ENCODE measurements around the gene TOPORS. TPM values are rescaled to one million over a fixed set of nuclear protein-coding genes. Genes with fewer than 3 reads are reported as not detected.
A peak's percentile ranks its signal among the peaks of the same experiment; 100 is the strongest.

The TOPORS gene
- total and polyA plus RNA-seq, 2 experiments from 2014 or later, result 16.4 to 26.9 TPM

GRCh38 chr9:32578976-32579375 is 26.6 kb upstream of the TOPORS start:
- Histone ChIP-seq H3K4me2 (ENCODE audit: unreplicated experiment) (no peak overlapping the region), H2AFZ (peak overlapping the region; percentile 0; the same call in 1 of the 2 replicates)
- in situ Hi-C loops (cut with MboI), result no loop called here

GRCh38 chr9:32577316-32577715 is 24.9 kb upstream of the TOPORS start:
- 66 to 74% methylated on average over 3 of the region's 3 CpGs for WGBS, 2 experiments (ENCODE audit: low coverage in 1 of 2, low lambda C conversion rate in 2 of 2, missing lambda C conversion rate in 2 of 2)
- in situ Hi-C loops (cut with MboI), result no loop called here
- H4K20me1 ChIP-seq (ENCODE audit: insufficient read depth), result no peaks in the 10 kb centered on the region

More at GRCh38 chr9:32578976-32579375, 26.6 kb upstream of the TOPORS start:
- WGBS, 2 experiments (ENCODE audit: low coverage in 1 of 2, low lambda C conversion rate in 2 of 2, missing lambda C conversion rate in 2 of 2), result 74 to 75% methylated on average over 5 of the region's 5 CpGs
- DNase-seq, result no peak
- Histone ChIP-seq H4K20me1 (ENCODE audit: insufficient read depth) (no peaks in the 10 kb centered on the region), H3F3A (ENCODE audit: insufficient read depth) (no peaks in the 10 kb centered on the region), H3K4me3 (no peak overlapping the region), H3K27me3 (replicated peaks; ENCODE audit: insufficient read depth) (no peaks in the 10 kb centered on the region), H3K4me1 (ENCODE audit: insufficient read depth) (no peaks in the 10 kb centered on the region), H3K36me3 (ENCODE audit: low read depth) (no peaks in the 10 kb centered on the region), H3K9me3 (ENCODE audit: low read depth) (no peaks in the 10 kb centered on the region), H3K27ac (no peak overlapping the region), H3K79me2 (ENCODE audit: insufficient read depth) (no peaks in the 10 kb centered on the region), H3K9ac (no peak overlapping the region), H3K9me2 (ENCODE audit: insufficient read depth) (no peaks in the 10 kb centered on the region)
- TF ChIP-seq EZH2 (IDR thresholded peaks at IDR 0.05; ENCODE audit: insufficient read depth, poor library complexity, severe bottlenecking), result no peak
- no peak for TF ChIP-seq EZH2phosphoT487 (IDR thresholded peaks at IDR 0.05; ENCODE audit: insufficient read depth, low read depth)

GRCh38 chr9:32574858-32575257 is 22.5 kb upstream of the TOPORS start:
- Histone ChIP-seq H3K79me2 (ENCODE audit: insufficient read depth) (peaks cover 30% of the 10 kb centered on the region), H3K9me3 (ENCODE audit: low read depth) (no peaks in the 10 kb centered on the region), H3K4me1 (ENCODE audit: insufficient read depth) (peaks cover 16% of the 10 kb centered on the region), H3K9me2 (ENCODE audit: insufficient read depth) (no peaks in the 10 kb centered on the region), H3K27ac (no peak overlapping the region), H3K4me3 (no peak overlapping the region), H3K36me3 (ENCODE audit: low read depth) (no peaks in the 10 kb centered on the region), H3K27me3 (replicated peaks; ENCODE audit: insufficient read depth) (no peaks in the 10 kb centered on the region), H3K4me2 (ENCODE audit: unreplicated experiment) (no peak overlapping the region), H3K9ac (no peak overlapping the region), H2AFZ (no peak overlapping the region), H4K20me1 (ENCODE audit: insufficient read depth) (no peaks in the 10 kb centered on the region), H3F3A (ENCODE audit: insufficient read depth) (peaks cover 17% of the 10 kb centered on the region)
- 44 to 63% methylated on average over 1 of the region's 1 CpG for WGBS, 2 experiments (ENCODE audit: low coverage in 1 of 2, low lambda C conversion rate in 2 of 2, missing lambda C conversion rate in 2 of 2)
- in situ Hi-C loops (cut with MboI), result no loop called here
- no peak for DNase-seq
- no peak for TF ChIP-seq EZH2phosphoT487 (IDR thresholded peaks at IDR 0.05; ENCODE audit: insufficient read depth, low read depth)
- no peak for TF ChIP-seq EZH2 (IDR thresholded peaks at IDR 0.05; ENCODE audit: insufficient read depth, poor library complexity, severe bottlenecking)

More at GRCh38 chr9:32577316-32577715, 24.9 kb upstream of the TOPORS start:
- Histone ChIP-seq H2AFZ (no peak overlapping the region), H3K9me2 (ENCODE audit: insufficient read depth) (no peaks in the 10 kb centered on the region), H3K27ac (no peak overlapping the region), H3F3A (ENCODE audit: insufficient read depth) (peaks cover 12% of the 10 kb centered on the region), H3K4me2 (ENCODE audit: unreplicated experiment) (no peak overlapping the region), H3K79me2 (ENCODE audit: insufficient read depth) (peaks cover 6% of the 10 kb centered on the region; the same call in 1 of the 2 replicates), H3K27me3 (replicated peaks; ENCODE audit: insufficient read depth) (no peaks in the 10 kb centered on the region), H3K4me1 (ENCODE audit: insufficient read depth) (peaks cover 5% of the 10 kb centered on the region; the same call in 1 of the 2 replicates), H3K9me3 (ENCODE audit: low read depth) (no peaks in the 10 kb centered on the region), H3K4me3 (no peak overlapping the region), H3K36me3 (ENCODE audit: low read depth) (no peaks in the 10 kb centered on the region), H3K9ac (no peak overlapping the region)
- no peak for TF ChIP-seq EZH2phosphoT487 (IDR thresholded peaks at IDR 0.05; ENCODE audit: insufficient read depth, low read depth)
- TF ChIP-seq EZH2 (IDR thresholded peaks at IDR 0.05; ENCODE audit: insufficient read depth, poor library complexity, severe bottlenecking), result no peak
- DNase-seq, result no peak

- no peak for DNase-seq
- H3F3A ChIP-seq (ENCODE audit: insufficient read depth), result peaks cover 17% of the 10 kb centered on the region
- peaks cover 41% of the 10 kb centered on the region for H3K79me2 ChIP-seq (ENCODE audit: insufficient read depth)
- H3K9me3 ChIP-seq (ENCODE audit: low read depth), result no peaks in the 10 kb centered on the region
- peak overlapping the region; percentile 75; the same call in 1 of the 2 replicates for H3K27ac ChIP-seq
- peaks cover 16% of the 10 kb centered on the region for H3K4me1 ChIP-seq (ENCODE audit: insufficient read depth)
- H3K9ac ChIP-seq, result peak overlapping the region; percentile 84
- TF ChIP-seq EZH2 (IDR thresholded peaks at IDR 0.05; ENCODE audit: insufficient read depth, poor library complexity, severe bottlenecking) (no peak), EZH2phosphoT487 (IDR thresholded peaks at IDR 0.05; ENCODE audit: insufficient read depth, low read depth) (no peak)
- peak overlapping the region; percentile 96 for H3K4me3 ChIP-seq
- 68 to 69% methylated on average over 7 of the region's 7 CpGs for WGBS, 2 experiments (ENCODE audit: low coverage in 1 of 2, low lambda C conversion rate in 2 of 2, missing lambda C conversion rate in 2 of 2)
- H4K20me1 ChIP-seq (ENCODE audit: insufficient read depth), result no peaks in the 10 kb centered on the region
- H3K9me2 ChIP-seq (ENCODE audit: insufficient read depth), result no peaks in the 10 kb centered on the region
- H3K27me3 ChIP-seq (replicated peaks; ENCODE audit: insufficient read depth), result no peaks in the 10 kb centered on the region
- in situ Hi-C loops (cut with MboI), result no loop called here
- H3K4me2 ChIP-seq (ENCODE audit: unreplicated experiment), result peak overlapping the region; percentile 95
- no peaks in the 10 kb centered on the region for H3K36me3 ChIP-seq (ENCODE audit: low read depth)
- peak overlapping the region; percentile 99 for H2AFZ ChIP-seq
These were observed 21.4 kb upstream of the TOPORS start for GRCh38 chr9:32573821-32574220.
